ENCODE results near the gene MAP3K10.

MAP3K10 gene

DNA sequence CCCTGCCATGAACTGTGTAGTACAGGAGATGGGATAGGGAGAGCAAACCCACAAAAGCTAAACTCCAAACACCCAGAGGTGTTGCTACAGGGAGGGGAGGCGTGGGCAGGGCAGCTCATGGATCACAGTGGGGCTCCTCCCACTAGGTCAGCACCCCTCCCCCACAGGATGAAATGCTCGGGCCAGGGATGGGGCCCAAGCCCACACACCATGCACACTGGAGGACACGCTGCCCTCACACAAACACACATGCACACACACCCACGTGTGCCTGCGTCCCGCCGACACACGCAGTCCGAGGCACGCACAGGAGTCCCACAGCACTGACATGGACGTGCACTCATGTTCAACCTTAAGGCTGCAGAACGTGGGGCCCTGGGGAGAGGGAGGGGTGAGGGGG lies 41.3 kb downstream of the MAP3K10 start:
- Mint-ChIP-seq H3K4me1 (ENCODE audit: low read depth) (peaks cover 28% of the 10 kb centered on the region), H3K27me3 (peaks cover 3% of the 10 kb centered on the region), H3K9me3 (no peaks in the 10 kb centered on the region), H3K4me3 (no peak overlapping the region), H3K36me3 (ENCODE audit: low read depth) (peaks cover 8% of the 10 kb centered on the region), H3K27ac (no peak overlapping the region)

DNA sequence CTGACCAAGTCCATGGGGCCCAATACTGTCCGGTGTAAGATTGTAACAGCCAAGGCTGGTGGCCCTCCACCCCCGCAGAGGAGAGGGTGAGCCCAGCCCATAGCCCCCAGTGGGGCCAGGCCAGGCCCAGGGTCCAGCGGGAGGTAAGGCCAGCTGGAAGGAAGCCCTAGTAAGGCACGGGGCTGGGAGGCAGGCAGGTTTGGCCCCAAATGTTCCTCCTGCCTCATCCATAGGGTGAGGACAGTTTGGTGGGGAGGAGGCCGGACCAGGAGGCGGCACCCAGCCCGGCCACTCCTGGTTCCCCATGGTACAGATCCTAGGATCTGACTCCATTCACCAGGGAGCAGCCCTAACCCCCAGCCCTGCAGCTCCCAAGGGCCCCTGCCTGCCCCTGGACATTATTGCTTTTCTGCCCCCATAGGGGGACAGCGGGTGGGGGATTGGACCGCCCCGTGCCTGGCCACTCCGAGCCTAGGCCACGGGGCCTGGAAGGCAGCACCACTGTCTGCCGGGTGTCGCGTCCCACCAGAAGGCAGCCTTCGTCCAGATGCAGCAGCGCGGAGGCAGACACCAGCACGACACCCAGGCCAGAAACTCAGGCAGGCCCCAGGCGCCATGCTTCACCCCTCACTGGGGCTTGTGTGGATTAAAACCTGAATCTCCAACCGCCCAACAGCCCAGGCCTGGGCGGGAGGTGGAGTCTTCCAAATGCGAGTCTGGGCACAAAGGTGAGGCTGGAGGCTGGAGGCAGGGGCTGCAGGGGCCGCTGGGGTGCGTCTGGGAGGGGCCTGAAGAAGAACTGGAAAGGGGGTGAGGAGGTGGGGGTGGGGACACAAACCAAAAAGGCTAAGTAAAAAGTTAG lies 42.0 kb downstream of the MAP3K10 start:
- H3K4me1 Mint-ChIP-seq (ENCODE audit: low read depth), result peaks cover 28% of the 10 kb centered on the region
- H3K4me3 Mint-ChIP-seq, result no peak overlapping the region
- peaks cover 13% of the 10 kb centered on the region for H3K36me3 Mint-ChIP-seq (ENCODE audit: low read depth)
- H3K9me3 Mint-ChIP-seq, result no peaks in the 10 kb centered on the region
- no peaks in the 10 kb centered on the region for H3K27me3 Mint-ChIP-seq
- no peak overlapping the region for H3K27ac Mint-ChIP-seq

DNA sequence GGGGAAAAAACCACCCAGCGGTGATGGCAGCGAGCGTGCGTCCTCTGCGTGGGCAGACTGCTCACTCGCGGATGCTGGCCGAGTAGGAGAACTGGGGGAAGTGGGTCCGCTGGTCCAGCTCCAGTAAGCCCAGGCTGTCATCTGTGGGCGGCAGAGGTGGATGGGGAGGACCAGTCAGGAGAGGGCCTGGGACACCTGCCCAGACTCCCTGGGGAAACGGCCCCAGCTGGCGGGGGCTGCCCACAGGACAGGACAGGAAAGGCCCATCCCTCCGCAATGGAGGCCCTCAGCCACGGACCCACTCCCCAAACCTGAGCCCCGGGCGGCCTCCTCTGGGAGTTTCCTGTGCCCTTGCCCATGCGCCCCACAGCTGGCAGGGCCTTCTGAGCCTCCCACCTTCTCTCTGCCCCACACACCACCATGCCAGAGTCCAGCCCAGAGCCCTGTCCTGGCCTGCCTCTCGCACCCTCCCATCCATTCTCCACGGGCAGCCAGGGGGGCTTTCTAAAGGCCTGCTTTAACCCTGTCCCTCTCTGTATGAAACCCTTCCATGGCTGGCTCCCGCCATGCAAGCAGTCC lies 42.7 kb downstream of the MAP3K10 start:
- H3K27ac Mint-ChIP-seq, result no peak overlapping the region
- peaks cover 17% of the 10 kb centered on the region for H3K36me3 Mint-ChIP-seq (ENCODE audit: low read depth)
- H3K4me3 Mint-ChIP-seq, result no peak overlapping the region
- H3K9me3 Mint-ChIP-seq, result no peaks in the 10 kb centered on the region
- no peaks in the 10 kb centered on the region for H3K27me3 Mint-ChIP-seq
- peaks cover 26% of the 10 kb centered on the region for H3K4me1 Mint-ChIP-seq (ENCODE audit: low read depth)

- Mint-ChIP-seq H3K27me3 (no peaks in the 10 kb centered on the region), H3K27ac (peak overlapping the region; percentile 18), H3K4me3 (no peak overlapping the region), H3K4me1 (ENCODE audit: low read depth) (peaks cover 19% of the 10 kb centered on the region), H3K36me3 (ENCODE audit: low read depth) (peaks cover 17% of the 10 kb centered on the region), H3K9me3 (no peaks in the 10 kb centered on the region)
Observed at GRCh38 chr19:40234429-40235237, 43.4 kb downstream of the MAP3K10 start.

GRCh38 chr19:40235238-40236025 lies 44.2 kb downstream of the MAP3K10 start:
- Mint-ChIP-seq H3K36me3 (ENCODE audit: low read depth) (peaks cover 17% of the 10 kb centered on the region), H3K9me3 (no peaks in the 10 kb centered on the region), H3K4me3 (no peak overlapping the region), H3K27ac (no peak overlapping the region), H3K27me3 (no peaks in the 10 kb centered on the region), H3K4me1 (ENCODE audit: low read depth) (peaks cover 11% of the 10 kb centered on the region)

- Mint-ChIP-seq H3K9me3 (no peaks in the 10 kb centered on the region), H3K27me3 (no peaks in the 10 kb centered on the region), H3K4me3 (no peak overlapping the region), H3K27ac (no peak overlapping the region), H3K36me3 (ENCODE audit: low read depth) (peaks cover 18% of the 10 kb centered on the region), H3K4me1 (ENCODE audit: low read depth) (peaks cover 5% of the 10 kb centered on the region)
Observed at GRCh38 chr19:40236026-40236355, 44.8 kb downstream of the MAP3K10 start.

GRCh38 chr19:40236366-40236765 lies 45.1 kb downstream of the MAP3K10 start:
- H3K27ac Mint-ChIP-seq, result no peak overlapping the region
- no peak overlapping the region for H3K4me3 Mint-ChIP-seq
- H3K9me3 Mint-ChIP-seq, result no peaks in the 10 kb centered on the region
- H3K36me3 Mint-ChIP-seq (ENCODE audit: low read depth), result peaks cover 22% of the 10 kb centered on the region
- peaks cover 2% of the 10 kb centered on the region for H3K4me1 Mint-ChIP-seq (ENCODE audit: low read depth)
- no peaks in the 10 kb centered on the region for H3K27me3 Mint-ChIP-seq

GRCh38 chr19:40237791-40238190 lies 46.6 kb downstream of the MAP3K10 start:
- Mint-ChIP-seq H3K27me3 (no peaks in the 10 kb centered on the region), H3K4me1 (ENCODE audit: low read depth) (no peaks in the 10 kb centered on the region), H3K4me3 (no peak overlapping the region), H3K9me3 (no peaks in the 10 kb centered on the region), H3K36me3 (ENCODE audit: low read depth) (peaks cover 22% of the 10 kb centered on the region), H3K27ac (no peak overlapping the region)

GRCh38 chr19:40238775-40239174 lies 47.5 kb downstream of the MAP3K10 start:
- Mint-ChIP-seq H3K9me3 (no peaks in the 10 kb centered on the region), H3K27me3 (no peaks in the 10 kb centered on the region), H3K36me3 (ENCODE audit: low read depth) (peaks cover 25% of the 10 kb centered on the region), H3K27ac (no peak overlapping the region), H3K4me1 (ENCODE audit: low read depth) (no peaks in the 10 kb centered on the region), H3K4me3 (no peak overlapping the region)

- no peaks in the 10 kb centered on the region for H3K4me1 Mint-ChIP-seq (ENCODE audit: low read depth)
- no peak overlapping the region for H3K4me3 Mint-ChIP-seq
- no peaks in the 10 kb centered on the region for H3K9me3 Mint-ChIP-seq
- H3K27me3 Mint-ChIP-seq, result no peaks in the 10 kb centered on the region
- H3K27ac Mint-ChIP-seq, result no peak overlapping the region
- H3K36me3 Mint-ChIP-seq (ENCODE audit: low read depth), result peaks cover 25% of the 10 kb centered on the region
Observed at GRCh38 chr19:40239415-40240226, 48.4 kb downstream of the MAP3K10 start.

DNA sequence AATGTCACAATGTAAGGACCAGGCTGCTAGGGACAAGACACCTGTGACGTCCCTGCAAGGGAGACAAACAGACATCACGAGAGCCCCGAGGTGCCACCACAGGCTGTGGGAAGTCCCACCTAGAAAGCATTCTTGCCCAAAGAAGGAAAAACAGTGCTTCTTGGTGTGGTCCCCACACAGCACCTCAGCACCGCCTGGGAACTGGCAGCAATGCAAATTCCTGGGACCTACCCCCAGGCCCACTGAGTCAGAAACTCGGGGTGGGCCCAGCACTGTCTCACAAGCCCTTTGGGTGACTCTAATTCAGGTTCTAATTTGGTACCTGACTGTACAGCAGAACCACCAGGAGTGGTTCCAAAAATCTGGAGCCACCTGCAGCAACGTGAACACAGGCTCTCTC lies 49.1 kb downstream of the MAP3K10 start:
- Mint-ChIP-seq H3K27ac (no peak overlapping the region), H3K36me3 (ENCODE audit: low read depth) (peaks cover 25% of the 10 kb centered on the region), H3K4me1 (ENCODE audit: low read depth) (no peaks in the 10 kb centered on the region), H3K9me3 (no peaks in the 10 kb centered on the region), H3K4me3 (no peak overlapping the region), H3K27me3 (no peaks in the 10 kb centered on the region)

- H3K36me3 Mint-ChIP-seq (ENCODE audit: low read depth), result peaks cover 25% of the 10 kb centered on the region
- H3K4me1 Mint-ChIP-seq (ENCODE audit: low read depth), result no peaks in the 10 kb centered on the region
- H3K27ac Mint-ChIP-seq, result no peak overlapping the region
Observed at GRCh38 chr19:40241125-40241808, 50.0 kb downstream of the MAP3K10 start.

GRCh38 chr19:40241809-40242384 lies 50.7 kb downstream of the MAP3K10 start:
- Mint-ChIP-seq H3K4me3 (no peak overlapping the region), H3K27me3 (no peaks in the 10 kb centered on the region), H3K4me1 (ENCODE audit: low read depth) (no peaks in the 10 kb centered on the region), H3K9me3 (no peaks in the 10 kb centered on the region), H3K27ac (no peak overlapping the region), H3K36me3 (ENCODE audit: low read depth) (peaks cover 20% of the 10 kb centered on the region)

More at GRCh38 chr19:40241125-40241808, 50.0 kb downstream of the MAP3K10 start:
- no peaks in the 10 kb centered on the region for H3K9me3 Mint-ChIP-seq
- H3K4me3 Mint-ChIP-seq, result no peak overlapping the region
- no peaks in the 10 kb centered on the region for H3K27me3 Mint-ChIP-seq
